Natural killer cell (primary cell): Measurements from ENCODE around the gene KDM6B. TPM values are rescaled to one million over a fixed set of nuclear protein-coding genes. Genes with fewer than 3 reads are reported as not detected.
A peak's percentile ranks its signal among the peaks of the same experiment; 100 is the strongest.

Source experiments
- ATAC-seq, 3 donors: fragments of 150-1000 bp in 2 of 3; fragments of 200-7000 bp in 1 of 3; cut with Tn5 transposase; 1 replicate in 1 of 3; 2 replicates in 2 of 3; pipeline ENCODE4 v1.10.0; 2021; ENCODE audit warnings: mild to moderate bottlenecking in 2 of 3, moderate library complexity in 2 of 3
- DNase-seq, 2 donors: peaks; one replicate each; pipeline versions ENCODE4 v3.0.0 to v3.0.0-alpha.2; 2013 to 2021; ENCODE audit warnings: mixed read lengths in 1 of 2
- H3K27ac ChIP-seq: one replicate; pipeline ENCODE4 v1.5.1; 2013; ENCODE audit warnings: mild to moderate bottlenecking, low read length
- H3K27me3 ChIP-seq: one replicate; pipeline ENCODE4 v1.6.1; 2013; ENCODE audit warnings: low read length; ENCODE audit not compliant: control insufficient read depth, insufficient read depth
- H3K36me3 ChIP-seq: one replicate; pipeline ENCODE4 v1.6.1; 2013; ENCODE audit warnings: low read length; ENCODE audit not compliant: control insufficient read depth, insufficient read depth
- H3K4me1 ChIP-seq: one replicate; pipeline ENCODE4 v1.6.1; 2013; ENCODE audit warnings: low read length; ENCODE audit not compliant: control insufficient read depth, insufficient read depth
- H3K4me3 ChIP-seq: one replicate; pipeline ENCODE4 v1.5.1; 2013; ENCODE audit warnings: low read length
- H3K9me3 ChIP-seq: one replicate; pipeline ENCODE4 v1.6.1; 2013; ENCODE audit warnings: low read length; ENCODE audit not compliant: control insufficient read depth, insufficient read depth
- H3K27ac Mint-ChIP-seq, 2 donors: one replicate each; pipeline ENCODE4 v1.8.0; 2022; ENCODE audit warnings: mild to moderate bottlenecking in 2 of 2, mixed read lengths in 2 of 2, moderate library complexity in 1 of 2
- H3K27me3 Mint-ChIP-seq, 2 donors: one replicate each; pipeline ENCODE4 v1.8.0; 2022; ENCODE audit warnings: low read depth in 2 of 2, mixed read lengths in 2 of 2
- H3K36me3 Mint-ChIP-seq: one replicate; pipeline ENCODE4 v1.8.0; 2022; ENCODE audit warnings: mixed read lengths
- H3K4me1 Mint-ChIP-seq, 2 donors: one replicate each; pipeline ENCODE4 v1.8.0; 2022; ENCODE audit warnings: mixed read lengths in 2 of 2
- H3K4me3 Mint-ChIP-seq: one replicate; pipeline ENCODE4 v1.8.0; 2022; ENCODE audit warnings: mild to moderate bottlenecking, moderate library complexity, mixed read lengths
- H3K9me3 Mint-ChIP-seq, 2 donors: one replicate each; pipeline ENCODE4 v1.8.0; 2022; ENCODE audit warnings: mixed read lengths in 2 of 2
- CTCF ChIP-seq: fragments of 200-600 bp; IDR thresholded peaks from one replicate; pipeline ENCODE4 v1.8.0; 2022; ENCODE audit warnings: antibody characterized with exemption
- WGBS: methylation state at CpG from one replicate; pipeline ENCODE4 v1.1.7; 2013; ENCODE audit warnings: missing lambda C conversion rate; ENCODE audit not compliant: insufficient coverage; 5-methylcytosine and 5-hydroxymethylcytosine counted together
- intact Hi-C: fragments of 100-400 bp; cut with micrococcal nuclease; formaldehyde crosslinking; loops from one replicate; pipeline ENCODE4 v1.14.2; 2022
- total RNA-seq, 4 donors: library from RNA; stranded (reverse); fragments of 120-200 nt in 1 of 4; gene quantifications; one replicate each; pipeline versions ENCODE4 v1.2.3 to v1.2.4, GENCODE V29; 2013 to 2022

KDM6B gene
- total RNA-seq, 3 donors from 2014 or later (not counting 1 experiment from before 2014, with no cell fraction given), result 104 to 165 (median 149) TPM

DNA sequence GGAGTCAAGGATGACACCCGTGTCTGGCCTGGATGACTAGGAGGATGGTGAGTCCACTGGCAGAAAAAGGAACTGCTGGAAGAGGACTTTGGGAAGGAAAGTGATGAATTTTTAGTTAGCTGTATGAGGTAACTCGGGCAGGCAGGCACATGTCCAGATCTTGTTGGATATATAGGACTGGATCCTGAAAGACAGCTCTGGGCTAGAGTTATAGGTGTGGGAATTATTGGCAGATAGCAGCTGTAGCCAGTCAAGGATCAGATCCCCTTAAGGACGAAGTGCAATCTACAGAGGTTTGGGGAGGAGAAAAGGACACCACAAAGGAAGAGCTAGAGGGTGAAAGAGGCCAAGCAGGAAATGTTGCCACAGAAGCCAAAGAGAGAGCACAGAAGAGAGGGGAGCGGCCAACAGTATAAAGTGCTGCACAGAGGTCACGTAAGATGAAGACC, 33.9 kb downstream of the KDM6B start:
- ATAC-seq (peak; percentile 79 to 83 (median 79)), DNase-seq (peak in 1 of 2 donors; percentile 54)
- Histone ChIP-seq H3K27ac (peak overlapping the region; percentile 42), H3K4me1 (peaks cover 14% of the 10 kb centered on the region), H3K9me3 (no peaks in the 10 kb centered on the region), H3K27me3 (no peaks in the 10 kb centered on the region), H3K4me3 (no peak overlapping the region), H3K36me3 (no peaks in the 10 kb centered on the region)
- Mint-ChIP-seq H3K9me3 (no peaks in the 10 kb centered on the region), H3K4me1 (peaks cover 28 to 35% of the 10 kb centered on the region in 2 donors), H3K36me3 (no peaks in the 10 kb centered on the region), H3K27me3 (no peaks in the 10 kb centered on the region), H3K27ac (peak overlapping the region; percentile 63 to 88), H3K4me3 (peak overlapping the region; percentile 79)
- 20% methylated on average over 5 of the region's 5 CpGs for WGBS
- intact Hi-C loops, result no loop called here
- no peak for TF ChIP-seq CTCF

DNA sequence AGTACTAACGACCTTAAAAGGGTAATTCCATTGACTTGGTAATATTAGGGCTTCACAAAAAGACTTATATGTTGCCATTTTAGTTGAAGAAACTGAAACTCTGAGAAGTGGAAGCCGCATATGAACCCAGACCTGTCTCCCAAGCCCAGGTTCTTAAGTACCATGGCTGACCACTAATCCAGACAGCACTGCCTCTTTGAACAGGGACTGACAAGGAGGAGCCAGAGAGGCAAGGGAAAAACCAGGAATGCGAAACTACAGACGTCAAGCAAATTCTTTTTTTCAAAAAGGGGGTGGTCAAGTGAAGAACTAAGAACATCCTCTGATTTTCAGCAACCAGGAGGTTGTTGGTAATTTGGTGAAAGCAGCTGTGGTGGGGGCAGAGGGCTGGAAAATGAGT, 39.0 kb downstream of the KDM6B start:
- peak overlapping the region in 1 of 2 donors; percentile 43 for H3K27ac Mint-ChIP-seq
- no peak for TF ChIP-seq CTCF
- H3K27me3 Mint-ChIP-seq, result no peaks in the 10 kb centered on the region
- Histone ChIP-seq H3K36me3 (peaks cover 9% of the 10 kb centered on the region), H3K9me3 (no peaks in the 10 kb centered on the region), H3K27me3 (no peaks in the 10 kb centered on the region), H3K4me1 (peaks cover 3% of the 10 kb centered on the region), H3K4me3 (no peak overlapping the region), H3K27ac (no peak overlapping the region)
- no peak for ATAC-seq
- H3K4me1 Mint-ChIP-seq, result peaks cover 33 to 39% of the 10 kb centered on the region in 2 donors
- intact Hi-C loops, result no loop called here
- WGBS, result 90% methylated on average over 4 of the region's 4 CpGs
- no peak for DNase-seq
- H3K36me3 Mint-ChIP-seq, result no peaks in the 10 kb centered on the region
- H3K4me3 Mint-ChIP-seq, result no peak overlapping the region
- no peaks in the 10 kb centered on the region for H3K9me3 Mint-ChIP-seq

DNA sequence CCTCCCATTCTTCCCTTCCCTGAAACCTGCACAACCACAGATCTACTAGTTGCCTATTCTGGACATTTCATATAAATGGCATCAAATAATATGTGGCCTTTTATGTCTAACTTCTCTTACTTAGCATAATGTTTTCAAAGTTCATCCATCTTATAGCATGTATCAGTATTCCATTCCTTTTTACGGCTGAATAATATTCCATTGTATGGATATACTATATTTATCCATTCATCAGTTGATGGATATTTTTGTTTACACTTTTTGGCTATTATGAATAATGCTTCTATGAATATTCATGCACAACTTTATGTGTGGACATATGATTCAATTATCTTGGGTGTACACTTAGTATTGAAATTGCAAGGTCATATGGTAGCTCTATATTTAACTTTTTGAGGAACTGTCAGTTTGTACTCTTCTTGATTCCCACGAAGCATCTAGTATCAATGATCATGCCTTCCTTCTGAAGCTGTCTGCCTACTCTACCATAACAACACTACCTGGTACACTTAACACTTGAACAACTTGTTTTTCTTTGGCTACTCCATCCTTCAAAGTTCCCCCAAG, 41.9 kb downstream of the KDM6B start:
- peaks cover 26% of the 10 kb centered on the region for H3K36me3 ChIP-seq
- H3K4me1 Mint-ChIP-seq, result peaks cover 22 to 27% of the 10 kb centered on the region in 2 donors
- WGBS, result 33% methylated on average over 1 of the region's 2 CpGs
- H3K9me3 ChIP-seq, result no peaks in the 10 kb centered on the region
- H3K4me3 Mint-ChIP-seq, result no peak overlapping the region
- no peak overlapping the region for H3K27ac ChIP-seq
- intact Hi-C loops, result no loop called here
- H3K27me3 ChIP-seq, result no peaks in the 10 kb centered on the region
- H3K4me3 ChIP-seq, result no peak overlapping the region
- H3K27ac Mint-ChIP-seq, result peak overlapping the region in 1 of 2 donors; percentile 9
- TF ChIP-seq CTCF, result no peak
- no peaks in the 10 kb centered on the region for H3K9me3 Mint-ChIP-seq
- no peaks in the 10 kb centered on the region for H3K27me3 Mint-ChIP-seq
- ATAC-seq (no peak), DNase-seq (no peak)
- no peaks in the 10 kb centered on the region for H3K36me3 Mint-ChIP-seq
- no peaks in the 10 kb centered on the region for H3K4me1 ChIP-seq

DNA sequence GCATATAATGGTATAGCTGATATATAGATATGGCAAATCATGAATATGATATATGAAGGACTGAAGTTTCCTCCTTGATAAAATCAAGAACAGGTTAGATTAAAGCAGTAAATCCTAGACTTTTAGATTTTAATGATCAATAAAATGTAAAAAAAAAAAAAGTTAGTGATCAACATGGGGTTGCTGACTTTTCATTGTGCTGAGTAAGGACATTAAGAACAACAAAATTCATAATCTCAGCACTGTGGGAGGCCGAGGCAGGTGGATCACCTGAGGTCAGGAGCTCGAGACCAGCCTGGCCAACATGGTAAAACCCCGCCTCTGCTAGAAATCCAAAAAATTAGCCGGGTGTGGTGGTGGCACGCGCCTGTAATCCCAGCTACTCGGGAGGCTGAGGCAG, 44.2 kb downstream of the KDM6B start:
- no peaks in the 10 kb centered on the region for H3K9me3 Mint-ChIP-seq
- no peaks in the 10 kb centered on the region for H3K36me3 Mint-ChIP-seq
- intact Hi-C loops, result no loop called here
- DNase-seq (no peak), ATAC-seq (no peak)
- H3K27ac Mint-ChIP-seq, result no peak overlapping the region
- no peaks in the 10 kb centered on the region for H3K27me3 ChIP-seq
- no peak overlapping the region for H3K4me3 ChIP-seq
- peaks cover 17 to 18% of the 10 kb centered on the region in 2 donors for H3K4me1 Mint-ChIP-seq
- TF ChIP-seq CTCF, result no peak
- H3K4me3 Mint-ChIP-seq, result no peak overlapping the region
- H3K4me1 ChIP-seq, result peaks cover 3% of the 10 kb centered on the region
- 99% methylated on average over 7 of the region's 7 CpGs for WGBS
- H3K36me3 ChIP-seq, result peaks cover 36% of the 10 kb centered on the region
- no peak overlapping the region for H3K27ac ChIP-seq
- no peaks in the 10 kb centered on the region for H3K27me3 Mint-ChIP-seq
- no peaks in the 10 kb centered on the region for H3K9me3 ChIP-seq
